ENCODE results near the gene PSMB3.

Gene PSMB3

GRCh38 chr17:38730526-38731379 lies 21.8 kb upstream of the PSMB3 start (continued):
- no peak for TF ChIP-seq ZNF175 (tag by site-specific recombination; IDR thresholded peaks at IDR 0.05)
- TF ChIP-seq BCL11A (tag by site-specific recombination; IDR thresholded peaks at IDR 0.05; ENCODE audit: low read depth) = no peak
- TF ChIP-seq ZNF202 (tag by site-specific recombination; IDR thresholded peaks at IDR 0.05; ENCODE audit: borderline replicate concordance) = no peak
- no peak for TF ChIP-seq ZNF354C (tag by site-specific recombination; IDR thresholded peaks at IDR 0.05; ENCODE audit: borderline replicate concordance, low read depth)
- no peak; the same call in 1 of the 2 replicates for TF ChIP-seq PBX3 (CRISPR knock-in tag; IDR thresholded peaks at IDR 0.05)
- no peak for TF ChIP-seq ZFP41 (tag by site-specific recombination; IDR thresholded peaks at IDR 0.05; ENCODE audit: borderline replicate concordance)
- no peak for TF ChIP-seq GLI2 (tag by site-specific recombination; IDR thresholded peaks at IDR 0.05; ENCODE audit: borderline replicate concordance, low read depth)
- no peak for TF ChIP-seq ZNF138 (tag by site-specific recombination; IDR thresholded peaks at IDR 0.05; ENCODE audit: borderline replicate concordance)
- TF ChIP-seq SETDB1 (IDR thresholded peaks at IDR 0.05; ENCODE audit: insufficient read length, low read length) = no peak
- peak; percentile 87 for TF ChIP-seq ZBTB8A (tag by site-specific recombination; IDR thresholded peaks at IDR 0.05)
- TF ChIP-seq ZNF112 (tag by site-specific recombination; IDR thresholded peaks at IDR 0.05) = no peak
- TF ChIP-seq MEIS1 (CRISPR knock-in tag; IDR thresholded peaks at IDR 0.05; ENCODE audit: borderline replicate concordance) = no peak
- no peak; the same call in 1 of the 2 replicates for TF ChIP-seq REST (tag by site-specific recombination; IDR thresholded peaks at IDR 0.05)
- no peak for TF ChIP-seq ZNF114 (tag by site-specific recombination; IDR thresholded peaks at IDR 0.05)
- TF ChIP-seq MZF1 (tag by site-specific recombination; IDR thresholded peaks at IDR 0.05; ENCODE audit: borderline replicate concordance) = no peak; the same call in 1 of the 2 replicates
- no peak for TF ChIP-seq ZNF76 (tag by site-specific recombination; IDR thresholded peaks at IDR 0.05; ENCODE audit: borderline replicate concordance, low read depth)
- TF ChIP-seq SCRT2 (tag by site-specific recombination; IDR thresholded peaks at IDR 0.05) = no peak
- peak; percentile 80; the same call in 1 of the 2 replicates for TF ChIP-seq ZNF777 (tag by site-specific recombination; IDR thresholded peaks at IDR 0.05; ENCODE audit: borderline replicate concordance)
- no peak for TF ChIP-seq ZNF792 (tag by site-specific recombination; IDR thresholded peaks at IDR 0.05)
- no peak for TF ChIP-seq ZNF23 (tag by site-specific recombination; IDR thresholded peaks at IDR 0.05; ENCODE audit: borderline replicate concordance)
- TF ChIP-seq, protein P1, sequence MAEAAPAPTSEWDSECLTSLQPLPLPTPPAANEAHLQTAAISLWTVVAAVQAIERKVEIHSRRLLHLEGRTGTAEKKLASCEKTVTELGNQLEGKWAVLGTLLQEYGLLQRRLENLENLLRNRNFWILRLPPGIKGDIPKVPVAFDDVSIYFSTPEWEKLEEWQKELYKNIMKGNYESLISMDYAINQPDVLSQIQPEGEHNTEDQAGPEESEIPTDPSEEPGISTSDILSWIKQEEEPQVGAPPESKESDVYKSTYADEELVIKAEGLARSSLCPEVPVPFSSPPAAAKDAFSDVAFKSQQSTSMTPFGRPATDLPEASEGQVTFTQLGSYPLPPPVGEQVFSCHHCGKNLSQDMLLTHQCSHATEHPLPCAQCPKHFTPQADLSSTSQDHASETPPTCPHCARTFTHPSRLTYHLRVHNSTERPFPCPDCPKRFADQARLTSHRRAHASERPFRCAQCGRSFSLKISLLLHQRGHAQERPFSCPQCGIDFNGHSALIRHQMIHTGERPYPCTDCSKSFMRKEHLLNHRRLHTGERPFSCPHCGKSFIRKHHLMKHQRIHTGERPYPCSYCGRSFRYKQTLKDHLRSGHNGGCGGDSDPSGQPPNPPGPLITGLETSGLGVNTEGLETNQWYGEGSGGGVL (tag by site-specific recombination; IDR thresholded peaks at IDR 0.05) = peak; percentile 32
- peak; percentile 23; the same call in 1 of the 2 replicates for TF ChIP-seq ZSCAN5A (tag by site-specific recombination; IDR thresholded peaks at IDR 0.05)
- TF ChIP-seq SP7 (tag by site-specific recombination; IDR thresholded peaks at IDR 0.05) = peak; percentile 84
- TF ChIP-seq, protein P2, sequence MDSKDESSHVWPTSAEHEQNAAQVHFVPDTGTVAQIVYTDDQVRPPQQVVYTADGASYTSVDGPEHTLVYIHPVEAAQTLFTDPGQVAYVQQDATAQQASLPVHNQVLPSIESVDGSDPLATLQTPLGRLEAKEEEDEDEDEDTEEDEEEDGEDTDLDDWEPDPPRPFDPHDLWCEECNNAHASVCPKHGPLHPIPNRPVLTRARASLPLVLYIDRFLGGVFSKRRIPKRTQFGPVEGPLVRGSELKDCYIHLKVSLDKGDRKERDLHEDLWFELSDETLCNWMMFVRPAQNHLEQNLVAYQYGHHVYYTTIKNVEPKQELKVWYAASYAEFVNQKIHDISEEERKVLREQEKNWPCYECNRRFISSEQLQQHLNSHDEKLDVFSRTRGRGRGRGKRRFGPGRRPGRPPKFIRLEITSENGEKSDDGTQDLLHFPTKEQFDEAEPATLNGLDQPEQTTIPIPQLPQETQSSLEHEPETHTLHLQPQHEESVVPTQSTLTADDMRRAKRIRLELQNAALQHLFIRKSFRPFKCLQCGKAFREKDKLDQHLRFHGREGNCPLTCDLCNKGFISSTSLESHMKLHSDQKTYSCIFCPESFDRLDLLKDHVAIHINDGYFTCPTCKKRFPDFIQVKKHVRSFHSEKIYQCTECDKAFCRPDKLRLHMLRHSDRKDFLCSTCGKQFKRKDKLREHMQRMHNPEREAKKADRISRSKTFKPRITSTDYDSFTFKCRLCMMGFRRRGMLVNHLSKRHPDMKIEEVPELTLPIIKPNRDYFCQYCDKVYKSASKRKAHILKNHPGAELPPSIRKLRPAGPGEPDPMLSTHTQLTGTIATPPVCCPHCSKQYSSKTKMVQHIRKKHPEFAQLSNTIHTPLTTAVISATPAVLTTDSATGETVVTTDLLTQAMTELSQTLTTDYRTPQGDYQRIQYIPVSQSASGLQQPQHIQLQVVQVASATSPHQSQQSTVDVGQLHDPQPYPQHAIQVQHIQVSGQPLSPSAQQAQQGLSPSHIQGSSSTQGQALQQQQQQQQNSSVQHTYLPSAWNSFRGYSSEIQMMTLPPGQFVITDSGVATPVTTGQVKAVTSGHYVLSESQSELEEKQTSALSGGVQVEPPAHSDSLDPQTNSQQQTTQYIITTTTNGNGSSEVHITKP (tag by site-specific recombination; IDR thresholded peaks at IDR 0.05) = peak; percentile 85
- no peak for TF ChIP-seq KLF10 (tag by site-specific recombination; IDR thresholded peaks at IDR 0.05)
- no peak for TF ChIP-seq ZNF558 (tag by site-specific recombination; IDR thresholded peaks at IDR 0.05)
- no peak for TF ChIP-seq ZNF416 (tag by site-specific recombination; IDR thresholded peaks at IDR 0.05)
- TF ChIP-seq KLF7 (tag by site-specific recombination; IDR thresholded peaks at IDR 0.05; ENCODE audit: borderline replicate concordance) = peak; percentile 14; the same call in 1 of the 2 replicates

Data from HEK293 (cell line).